ENCODE data around the gene LIMS1. TPM values are rescaled to one million over a fixed set of nuclear protein-coding genes. Genes with fewer than 3 reads are reported as not detected.

The LIMS1 gene
- polyA plus RNA-seq, 1 donor from 2014 or later: 42.2 TPM

DNA sequence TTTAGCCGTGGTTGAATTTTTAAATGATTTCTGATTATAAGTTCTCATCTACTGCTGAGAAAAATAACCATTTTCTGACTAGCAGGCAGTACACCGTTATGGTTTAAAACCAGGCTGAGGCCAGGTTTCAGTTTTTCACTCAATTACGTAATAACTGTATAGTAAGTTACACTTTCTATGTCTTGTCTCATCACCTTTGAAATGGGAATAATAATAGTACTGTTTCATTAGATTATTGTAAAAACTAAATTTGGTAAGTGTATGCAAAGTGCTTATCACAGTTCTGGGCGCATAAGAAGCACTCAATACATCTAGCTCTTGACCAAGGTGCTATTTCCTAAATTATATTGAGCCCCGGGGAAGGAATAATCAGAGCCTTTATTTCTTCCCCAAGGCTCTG lies 76.8 kb downstream of the LIMS1 start:
- H3K36me3 Mint-ChIP-seq: no peaks in the 10 kb centered on the region
- peaks cover 7% of the 10 kb centered on the region for H3K27me3 Mint-ChIP-seq
- peak overlapping the region in 2 of 3 donors; percentile 64 to 70 for H3K27ac Mint-ChIP-seq
- H3K4me1 Mint-ChIP-seq: peaks cover 51 to 68% (median 53%) of the 10 kb centered on the region in 3 donors
- no peaks in the 10 kb centered on the region for H3K9me3 Mint-ChIP-seq
- peak overlapping the region in 3 of 4 donors; percentile 38 to 56 (median 46) for H3K4me3 Mint-ChIP-seq

DNA sequence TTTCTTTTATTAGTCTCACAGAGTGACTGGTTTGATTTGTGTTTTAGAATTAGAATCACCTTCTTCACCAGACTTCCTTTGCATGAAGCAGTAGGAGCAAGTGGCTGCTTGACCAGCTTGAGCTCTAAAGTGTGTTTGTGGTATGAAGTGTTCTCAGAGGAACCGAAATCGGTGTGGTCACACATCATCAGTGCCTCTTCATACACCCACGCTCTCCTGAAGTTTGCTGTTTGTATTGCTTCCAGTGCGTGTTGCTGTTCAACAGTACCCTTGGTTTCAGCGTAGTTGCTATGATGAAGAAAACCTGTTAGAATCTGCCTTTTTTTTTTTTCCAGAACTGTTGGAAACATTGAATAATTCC lies 77.9 kb downstream of the LIMS1 start:
- H3K4me3 Mint-ChIP-seq: peak overlapping the region; percentile 44 to 90 (median 77)
- peak overlapping the region; percentile 81 to 98 (median 91) for H3K27ac Mint-ChIP-seq
- no peaks in the 10 kb centered on the region for H3K36me3 Mint-ChIP-seq
- H3K27me3 Mint-ChIP-seq: peaks cover 7% of the 10 kb centered on the region
- peaks cover 52 to 72% (median 53%) of the 10 kb centered on the region in 3 donors for H3K4me1 Mint-ChIP-seq
- no peaks in the 10 kb centered on the region for H3K9me3 Mint-ChIP-seq

DNA sequence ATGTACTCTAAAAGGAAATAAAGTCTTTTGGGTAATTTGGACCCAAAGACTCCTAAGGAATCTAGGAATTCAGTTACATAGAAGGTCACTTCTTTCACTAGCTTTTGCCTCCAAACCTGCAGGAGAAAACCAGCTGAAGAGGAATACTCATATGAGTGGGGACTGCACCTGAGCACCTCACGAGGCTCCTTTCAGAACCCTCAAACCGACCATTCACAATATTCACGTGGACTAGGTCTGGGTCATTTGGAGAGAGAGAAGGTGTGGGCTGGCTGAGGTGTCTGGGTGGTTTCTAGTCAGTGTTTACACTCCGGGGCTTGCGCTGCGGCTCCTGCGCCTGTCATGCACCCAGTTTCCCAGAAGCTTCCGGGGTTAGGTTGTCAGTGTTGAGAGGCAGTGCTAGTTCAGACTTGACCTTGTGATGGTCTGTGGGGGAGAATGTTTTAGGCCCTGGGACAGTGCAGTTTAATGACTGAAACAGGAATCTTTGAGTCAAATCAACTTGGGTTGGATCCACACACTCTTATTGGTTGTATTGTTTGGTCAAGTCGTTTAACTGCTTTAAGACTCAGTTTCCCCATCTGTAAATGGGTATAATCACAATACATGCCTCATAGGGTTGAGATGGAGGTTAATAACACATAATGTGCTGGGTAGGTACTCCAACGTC lies 78.4 kb downstream of the LIMS1 start:
- Mint-ChIP-seq H3K4me1 (peaks cover 50 to 71% (median 50%) of the 10 kb centered on the region in 3 donors), H3K27ac (peak overlapping the region; percentile 81 to 98 (median 91)), H3K27me3 (peaks cover 5% of the 10 kb centered on the region), H3K9me3 (no peaks in the 10 kb centered on the region), H3K4me3 (peak overlapping the region; percentile 44 to 90 (median 77)), H3K36me3 (no peaks in the 10 kb centered on the region)

DNA sequence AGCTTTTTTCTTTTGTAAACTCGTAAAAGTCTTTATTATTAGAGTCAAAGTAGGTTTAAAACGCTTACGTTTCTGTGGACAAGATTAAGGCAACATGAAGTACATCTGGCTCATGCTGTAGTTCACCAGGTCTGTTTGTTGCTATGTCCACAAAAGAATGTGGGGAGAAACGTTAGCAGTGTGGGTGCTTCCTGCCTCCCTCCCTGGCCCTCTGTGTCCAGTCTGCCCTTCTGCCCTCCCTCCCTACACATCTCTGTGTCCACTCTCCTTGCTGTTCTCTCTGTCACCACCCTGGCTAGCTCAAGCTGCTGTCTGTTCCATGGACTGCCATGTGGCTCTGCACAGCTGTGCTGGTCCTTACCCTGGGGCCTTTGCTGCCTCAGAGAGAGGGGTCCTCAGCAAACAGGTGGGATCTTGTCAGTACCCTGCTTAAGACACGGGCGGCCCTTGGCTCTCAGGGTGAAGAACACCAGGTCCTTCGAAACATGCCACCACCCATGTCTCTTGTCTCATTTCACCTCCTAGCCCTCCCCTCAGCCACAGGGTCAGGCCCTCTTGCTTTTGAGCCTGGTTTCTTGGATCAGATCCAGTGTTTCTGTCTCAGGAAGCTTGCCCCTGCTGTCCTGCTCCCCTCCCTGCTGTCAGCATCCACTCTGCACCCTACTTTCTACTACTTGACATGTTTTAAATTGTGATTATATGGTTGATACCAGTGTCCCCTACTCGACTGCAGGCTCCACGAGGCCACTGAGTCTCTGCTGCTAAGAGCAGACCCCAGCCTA lies 79.2 kb downstream of the LIMS1 start:
- H3K4me3 Mint-ChIP-seq: peak overlapping the region in 3 of 4 donors; percentile 19 to 90 (median 67)
- H3K4me1 Mint-ChIP-seq: peaks cover 46 to 66% (median 48%) of the 10 kb centered on the region in 3 donors
- no peaks in the 10 kb centered on the region for H3K9me3 Mint-ChIP-seq
- H3K27me3 Mint-ChIP-seq: peaks cover 5% of the 10 kb centered on the region
- H3K36me3 Mint-ChIP-seq: no peaks in the 10 kb centered on the region
- peak overlapping the region; percentile 49 to 91 (median 71) for H3K27ac Mint-ChIP-seq

DNA sequence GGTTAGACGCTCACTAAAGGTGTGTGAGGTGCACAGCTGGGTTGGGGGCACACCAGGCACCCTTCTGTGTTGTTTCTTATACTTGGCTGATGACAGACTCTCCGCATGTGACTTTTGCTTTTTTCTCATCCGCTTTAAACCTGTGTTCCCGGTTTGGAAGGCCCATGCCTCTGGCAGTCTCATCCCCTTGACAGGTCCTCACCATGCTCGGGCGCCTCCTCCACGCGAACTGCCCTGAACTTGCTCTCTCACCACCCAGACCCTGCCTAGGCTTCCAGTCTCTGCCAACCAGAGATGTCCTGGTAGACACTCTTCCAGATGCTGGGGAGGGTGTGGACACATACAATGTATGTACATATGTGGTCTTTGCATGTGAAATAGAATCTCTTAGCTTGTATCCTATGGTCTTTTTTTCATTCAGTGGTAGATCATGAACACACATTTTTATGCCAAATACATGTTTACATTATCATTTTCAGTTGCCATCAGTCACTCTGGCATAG lies 79.8 kb downstream of the LIMS1 start:
- H3K27me3 Mint-ChIP-seq: peaks cover 3% of the 10 kb centered on the region
- H3K9me3 Mint-ChIP-seq: no peaks in the 10 kb centered on the region
- peaks cover 43 to 63% (median 45%) of the 10 kb centered on the region in 3 donors for H3K4me1 Mint-ChIP-seq
- H3K4me3 Mint-ChIP-seq: peak overlapping the region in 2 of 4 donors; percentile 13 to 67
- no peaks in the 10 kb centered on the region for H3K36me3 Mint-ChIP-seq
- H3K27ac Mint-ChIP-seq: peak overlapping the region; percentile 65 to 91 (median 71)

DNA sequence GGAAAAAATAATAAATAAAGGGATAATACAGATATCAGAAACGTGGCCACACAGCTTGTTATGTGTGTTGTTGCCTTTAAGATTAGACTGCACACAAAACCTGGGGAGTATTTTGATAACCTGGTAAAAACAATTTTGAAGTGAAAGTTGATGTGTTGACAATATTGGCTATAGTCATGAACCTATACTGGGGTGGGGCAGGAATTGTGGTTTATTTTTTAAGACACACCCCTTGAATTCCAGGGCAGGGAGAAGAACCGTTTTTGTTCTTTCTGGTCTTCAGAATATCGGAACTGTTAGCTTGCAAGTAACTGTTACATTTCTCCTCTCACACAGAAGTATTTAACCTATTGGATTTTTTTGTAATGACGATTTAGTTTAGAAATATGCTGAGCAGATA lies 80.4 kb downstream of the LIMS1 start:
- Mint-ChIP-seq H3K36me3 (no peaks in the 10 kb centered on the region), H3K27ac (peak overlapping the region; percentile 43 to 91 (median 71)), H3K27me3 (peaks cover 3% of the 10 kb centered on the region), H3K4me1 (peaks cover 39 to 61% (median 40%) of the 10 kb centered on the region in 3 donors), H3K4me3 (no peak overlapping the region), H3K9me3 (no peaks in the 10 kb centered on the region)

DNA sequence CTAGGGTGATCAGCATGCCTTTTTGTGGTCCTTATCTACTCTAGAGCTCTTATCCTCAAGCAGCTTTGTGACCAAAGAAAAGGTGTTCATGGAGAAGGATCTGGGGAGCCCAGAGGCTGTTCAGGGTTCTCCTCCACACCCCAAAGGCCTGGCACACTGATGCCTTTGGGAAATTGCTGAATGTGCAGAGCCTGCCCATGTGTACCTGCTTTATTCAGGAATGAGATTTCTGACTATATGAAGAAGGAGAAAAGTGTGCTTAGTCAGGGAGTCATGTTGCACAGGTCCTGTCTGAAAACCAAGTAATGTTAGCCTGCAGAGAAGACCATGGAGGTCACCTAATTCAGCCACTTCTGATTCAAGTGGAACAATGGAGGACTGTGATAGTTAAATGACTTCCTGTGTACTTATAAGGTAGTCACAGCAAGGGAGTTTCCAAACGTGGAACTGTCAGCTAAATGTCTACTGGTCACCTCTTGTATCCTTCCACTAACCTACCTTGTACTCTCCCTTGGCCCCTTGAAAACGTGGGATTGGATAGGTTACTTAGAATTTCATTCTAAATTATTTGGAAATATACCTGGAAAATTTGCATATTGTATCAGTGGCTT lies 81.3 kb downstream of the LIMS1 start:
- peak overlapping the region; percentile 25 to 85 (median 27) for H3K27ac Mint-ChIP-seq
- H3K27me3 Mint-ChIP-seq: peaks cover 3% of the 10 kb centered on the region
- no peaks in the 10 kb centered on the region for H3K36me3 Mint-ChIP-seq
- no peaks in the 10 kb centered on the region for H3K9me3 Mint-ChIP-seq
- peaks cover 43 to 67% (median 48%) of the 10 kb centered on the region in 3 donors for H3K4me1 Mint-ChIP-seq
- peak overlapping the region in 2 of 4 donors; percentile 4 to 58 for H3K4me3 Mint-ChIP-seq

DNA sequence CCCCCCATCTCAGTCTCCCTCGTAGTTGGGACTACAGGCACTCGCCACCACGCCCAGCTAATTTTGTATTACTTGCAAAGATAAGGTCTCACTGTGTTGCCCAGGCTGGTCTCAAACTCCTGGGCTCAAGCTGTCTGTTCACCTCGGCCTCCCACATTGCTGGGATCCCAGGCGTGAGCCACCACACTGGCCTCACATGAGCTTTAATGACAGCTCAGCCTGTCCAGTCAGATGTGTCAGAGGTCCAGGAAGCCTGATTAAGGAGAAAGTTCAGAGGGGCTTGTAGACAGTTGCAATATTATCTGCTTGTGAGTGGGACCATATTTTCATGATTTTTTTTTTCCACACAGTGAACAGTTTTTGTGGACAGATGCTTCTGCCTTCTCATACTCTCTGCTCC lies 82.0 kb downstream of the LIMS1 start:
- H3K4me3 Mint-ChIP-seq: no peak overlapping the region
- H3K36me3 Mint-ChIP-seq: no peaks in the 10 kb centered on the region

DNA sequence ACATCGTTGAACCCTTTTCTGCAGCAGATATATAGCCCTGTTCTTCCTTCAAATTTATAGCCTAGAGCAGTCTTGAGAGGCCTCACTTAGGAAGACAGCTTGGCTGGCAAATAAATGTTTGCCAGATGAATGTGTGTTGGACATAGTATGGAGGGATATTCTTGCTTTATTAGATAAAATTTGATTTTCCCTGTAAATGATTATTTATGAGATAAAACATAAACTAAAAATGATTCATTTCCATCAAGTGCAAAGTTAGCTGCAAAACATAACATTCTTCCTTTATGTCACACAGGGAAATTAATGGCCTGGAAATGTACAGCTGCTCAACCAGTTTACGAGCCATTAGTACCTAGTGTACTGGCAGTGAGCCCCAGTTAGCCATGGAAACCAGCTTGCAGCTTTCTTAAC lies 82.5 kb downstream of the LIMS1 start:
- Mint-ChIP-seq H3K27me3 (peaks cover 3% of the 10 kb centered on the region), H3K36me3 (no peaks in the 10 kb centered on the region), H3K4me3 (peak overlapping the region in 1 of 4 donors; percentile 24), H3K4me1 (peaks cover 43 to 68% (median 47%) of the 10 kb centered on the region in 3 donors), H3K9me3 (no peaks in the 10 kb centered on the region), H3K27ac (peak overlapping the region in 1 of 3 donors; percentile 25)

More for the DNA sequence above, 82.0 kb downstream of the LIMS1 start:
- Mint-ChIP-seq H3K27me3 (peaks cover 3% of the 10 kb centered on the region), H3K4me1 (peaks cover 42 to 66% (median 46%) of the 10 kb centered on the region in 3 donors), H3K9me3 (no peaks in the 10 kb centered on the region), H3K27ac (peak overlapping the region in 1 of 3 donors; percentile 25)

DNA sequence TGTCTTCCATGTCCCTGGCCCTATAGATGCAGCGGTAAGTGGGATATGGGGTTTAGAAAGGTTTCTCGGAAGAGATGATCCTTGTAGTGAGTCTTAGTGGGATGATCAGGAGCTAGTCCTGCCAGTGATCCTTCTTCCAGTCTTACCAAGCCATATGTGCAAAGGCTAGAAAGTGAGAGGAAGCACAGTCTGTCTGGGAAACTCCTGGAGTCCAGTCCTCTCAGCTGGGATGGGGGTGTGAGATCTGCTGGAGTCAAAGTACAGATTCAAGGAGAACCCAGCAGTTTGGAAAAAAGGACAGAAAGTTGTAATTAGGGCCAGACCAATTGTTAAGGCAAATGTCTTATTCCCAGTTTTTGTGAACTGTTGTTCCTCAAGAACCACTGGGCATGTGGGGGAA lies 83.3 kb downstream of the LIMS1 start:
- Mint-ChIP-seq H3K4me1 (peaks cover 39 to 66% (median 39%) of the 10 kb centered on the region in 3 donors), H3K9me3 (no peaks in the 10 kb centered on the region), H3K27ac (no peak overlapping the region), H3K27me3 (peaks cover 3% of the 10 kb centered on the region), H3K36me3 (no peaks in the 10 kb centered on the region), H3K4me3 (no peak overlapping the region)

DNA sequence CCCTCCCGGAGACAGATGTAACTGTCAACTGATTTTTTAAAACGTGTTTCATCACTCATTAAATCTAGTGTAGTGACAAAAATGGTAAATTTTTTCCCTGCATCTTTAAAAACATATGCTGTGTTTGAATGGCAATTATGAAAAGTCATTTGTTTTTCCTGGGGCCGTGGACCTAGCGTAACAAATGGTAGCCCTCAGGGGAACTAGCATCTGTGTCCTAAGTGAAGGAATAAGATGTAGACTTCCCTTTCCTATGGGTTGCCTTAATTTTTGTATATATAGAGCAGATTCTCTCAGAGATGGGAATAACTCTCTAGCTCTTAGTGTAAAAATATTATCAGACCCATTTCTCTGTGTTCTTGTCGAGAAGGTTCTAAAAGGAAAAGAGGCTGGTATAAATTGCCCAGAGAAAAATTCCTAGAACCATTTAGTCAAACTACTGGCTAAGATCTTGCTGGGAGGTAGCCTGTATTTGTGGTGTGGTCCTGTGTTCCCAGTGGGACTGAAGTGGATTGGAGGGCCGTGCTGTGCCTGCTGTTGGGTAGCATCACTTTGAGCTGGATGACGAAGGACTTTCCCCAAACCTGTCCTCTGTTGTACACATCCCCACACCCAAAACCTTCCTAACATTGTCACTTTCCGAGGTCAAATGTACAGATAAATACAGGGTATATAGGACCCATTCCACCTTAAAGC lies 85.8 kb downstream of the LIMS1 start:
- H3K27ac Mint-ChIP-seq: peak overlapping the region; percentile 41 to 89 (median 47)
- H3K4me1 Mint-ChIP-seq: peaks cover 26 to 47% (median 28%) of the 10 kb centered on the region in 3 donors
- no peaks in the 10 kb centered on the region for H3K27me3 Mint-ChIP-seq
- H3K4me3 Mint-ChIP-seq: peak overlapping the region in 1 of 4 donors; percentile 81
- no peaks in the 10 kb centered on the region for H3K9me3 Mint-ChIP-seq
- H3K36me3 Mint-ChIP-seq: no peaks in the 10 kb centered on the region

DNA sequence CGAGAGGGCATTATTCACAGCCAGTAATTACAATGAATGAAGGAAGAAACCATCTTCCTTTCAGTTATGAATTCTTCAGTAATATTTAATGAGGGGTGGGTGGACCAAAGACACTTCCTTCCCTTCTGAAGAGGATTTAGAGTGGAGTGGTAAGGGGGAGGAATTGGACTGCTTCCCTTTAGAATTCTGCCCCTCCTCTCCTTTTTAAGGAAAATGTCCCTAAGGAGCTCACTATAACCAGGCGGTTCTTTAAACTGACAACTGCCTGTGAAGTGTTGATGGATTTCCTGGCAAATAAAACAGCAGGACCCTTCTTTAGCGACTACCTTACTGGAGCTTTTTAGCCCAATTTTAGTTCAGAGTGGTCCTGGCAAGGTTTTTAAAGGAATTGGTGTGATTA lies 86.4 kb downstream of the LIMS1 start:
- Mint-ChIP-seq H3K27me3 (no peaks in the 10 kb centered on the region), H3K9me3 (no peaks in the 10 kb centered on the region), H3K4me3 (peak overlapping the region in 2 of 4 donors; percentile 81 to 89), H3K4me1 (peaks cover 22 to 43% (median 24%) of the 10 kb centered on the region in 3 donors), H3K27ac (peak overlapping the region; percentile 41 to 89 (median 47)), H3K36me3 (no peaks in the 10 kb centered on the region)

DNA sequence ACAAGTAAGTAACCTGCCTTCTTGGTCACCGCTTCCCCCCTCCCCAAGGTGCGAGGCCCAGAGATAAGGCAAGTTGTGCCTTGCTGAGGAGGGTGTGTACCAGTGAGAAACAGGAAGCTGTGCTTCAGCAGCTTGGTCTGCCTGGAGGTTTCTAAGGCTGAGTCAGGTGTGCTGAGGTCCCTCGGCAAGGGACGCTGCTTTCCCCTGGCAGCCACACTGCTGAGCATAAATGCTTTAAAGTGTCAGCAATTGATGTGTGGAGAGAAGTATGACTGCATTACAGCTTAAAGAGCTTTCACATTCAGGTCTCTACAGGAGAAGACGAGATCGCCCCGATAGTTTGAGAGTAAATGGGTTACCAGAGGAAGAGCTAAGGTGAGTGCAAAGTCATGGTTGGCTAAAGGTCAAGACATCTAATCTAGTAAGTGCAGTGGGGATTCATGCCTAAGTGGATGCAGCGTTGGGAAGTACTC lies 86.9 kb downstream of the LIMS1 start:
- H3K27me3 Mint-ChIP-seq: no peaks in the 10 kb centered on the region
- H3K27ac Mint-ChIP-seq: peak overlapping the region; percentile 41 to 89 (median 47)
- peaks cover 19 to 40% (median 20%) of the 10 kb centered on the region in 3 donors for H3K4me1 Mint-ChIP-seq

More for the DNA sequence above, 86.9 kb downstream of the LIMS1 start:
- Mint-ChIP-seq H3K4me3 (peak overlapping the region; percentile 13 to 89 (median 77)), H3K9me3 (no peaks in the 10 kb centered on the region), H3K36me3 (no peaks in the 10 kb centered on the region)

All from IgD-negative memory B cell (primary cell).